Germinal center (tissue), 1 donor: ENCODE measurements around the gene GTF2H4.
A peak's percentile ranks its signal among the peaks of the same experiment; 100 is the strongest.
"Not testable (repeated sequence)": the region's sequence is repeated elsewhere in the genome, so short reads cannot be mapped to it uniquely, and the experiment has no call there.

ENCODE experiments used
- DNase-seq: peaks from one replicate; pipeline ENCODE4 v3.0.0; 2012; ENCODE audit warnings: mixed read lengths, low spot score

The GTF2H4 gene

GRCh38 chr6:30894935-30895334 is 13.1 kb upstream of the GTF2H4 start:
- no peak for DNase-seq

- no peak for DNase-seq
Observed at GRCh38 chr6:30895343-30895742, 12.7 kb upstream of the GTF2H4 start.

GRCh38 chr6:30896541-30896940 is 11.5 kb upstream of the GTF2H4 start:
- DNase-seq, result no peak

- DNase-seq, result no peak
Observed at GRCh38 chr6:30897882-30898281, 10.1 kb upstream of the GTF2H4 start.

- no peak for DNase-seq
Observed at GRCh38 chr6:30898750-30899360, 9.2 kb upstream of the GTF2H4 start.

- DNase-seq, result no peak
Observed at GRCh38 chr6:30900863-30901417, 7.1 kb upstream of the GTF2H4 start.

DNA sequence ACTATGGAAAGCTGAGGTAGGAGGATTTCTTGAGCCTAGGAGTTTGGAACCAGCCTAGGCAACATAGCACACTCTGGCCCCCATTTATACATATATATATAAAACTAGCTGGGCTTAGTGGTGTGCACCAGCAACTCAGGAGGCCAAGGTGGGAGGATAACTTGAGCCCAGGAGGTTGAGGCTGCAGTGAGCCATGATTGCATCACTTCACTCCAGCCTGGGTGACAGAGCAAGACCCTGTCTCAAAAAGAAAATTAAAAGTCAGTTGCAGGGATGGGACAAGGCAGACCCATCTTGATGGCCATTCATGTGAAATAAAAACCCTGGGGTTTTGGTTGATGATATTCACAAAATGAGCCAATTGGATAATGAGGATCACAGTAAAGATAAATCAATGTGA is 6.6 kb upstream of the GTF2H4 start:
- no peak for DNase-seq

GRCh38 chr6:30902196-30902595 is 5.8 kb upstream of the GTF2H4 start:
- DNase-seq, result not testable (repeated sequence)

- no peak for DNase-seq
Observed at GRCh38 chr6:30902709-30903108, 5.3 kb upstream of the GTF2H4 start.

GRCh38 chr6:30903236-30903635 is 4.8 kb upstream of the GTF2H4 start:
- no peak for DNase-seq

DNA sequence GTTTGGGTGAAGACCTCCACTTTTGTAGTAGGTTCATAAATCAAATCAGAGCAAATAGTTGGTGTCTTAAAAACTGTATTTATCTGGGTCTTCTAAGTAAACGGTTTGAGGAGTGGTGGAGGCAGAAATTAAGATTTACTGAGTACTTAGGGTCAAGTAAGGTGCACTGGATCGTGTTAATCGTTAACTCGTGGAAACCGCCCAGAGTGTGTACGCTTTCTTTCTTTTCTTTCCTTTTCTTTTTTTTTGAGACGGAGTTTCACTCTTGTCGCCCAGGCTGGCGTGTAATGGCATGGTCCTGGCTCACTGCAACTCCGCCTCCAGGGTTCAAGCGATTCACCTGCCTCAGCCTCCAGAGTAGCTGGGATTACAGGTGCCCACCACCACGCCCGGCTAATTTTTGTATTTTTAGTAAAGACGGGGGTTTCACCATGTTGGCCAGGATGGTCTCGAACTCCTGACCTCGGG is 683 bp upstream of the GTF2H4 start:
- not testable (repeated sequence) for DNase-seq

DNA sequence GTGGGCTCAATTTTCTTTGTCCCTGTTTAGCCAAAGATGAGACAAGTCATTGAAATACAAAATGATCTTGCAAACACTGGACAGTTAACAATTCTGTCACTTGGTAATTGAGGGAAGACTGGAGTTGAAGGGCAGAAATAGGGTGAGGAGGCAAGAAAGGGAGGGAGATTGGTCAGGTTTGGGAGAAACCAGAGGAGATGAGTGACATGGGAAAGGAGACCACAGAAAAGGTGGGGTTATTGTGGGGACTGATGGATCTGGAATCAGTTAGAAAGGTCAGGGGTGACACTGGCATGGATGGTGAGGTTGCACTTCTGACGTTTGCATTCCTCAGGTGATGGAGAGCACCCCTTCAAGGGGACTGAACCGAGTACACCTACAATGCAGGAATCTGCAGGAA is 693 bp downstream of the GTF2H4 start:
- DNase-seq, result no peak

DNA sequence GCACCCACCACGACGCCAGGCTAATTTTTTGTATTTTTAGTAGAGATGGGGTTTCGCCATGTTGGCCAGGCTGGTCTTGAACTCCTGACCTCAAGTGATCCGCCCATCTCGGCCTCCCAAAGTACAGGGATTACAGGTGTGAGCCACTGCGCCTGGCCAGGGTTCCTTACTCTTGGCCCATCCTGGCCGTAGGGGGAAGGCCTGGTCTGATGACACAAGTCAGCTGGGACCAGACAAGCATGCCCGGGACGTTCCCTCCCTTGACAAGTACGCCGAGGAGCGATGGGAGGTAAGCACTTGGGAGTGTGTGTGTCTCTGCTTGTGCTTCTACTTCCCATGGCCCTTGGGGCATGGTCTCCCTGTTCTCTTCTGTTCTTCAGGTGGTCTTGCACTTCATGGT is 2.5 kb downstream of the GTF2H4 start:
- DNase-seq, result not testable (repeated sequence)

GRCh38 chr6:30912746-30913520 is 4.9 kb downstream of the GTF2H4 start:
- no peak for DNase-seq

- no peak for DNase-seq
Observed at GRCh38 chr6:30913721-30914075, 5.7 kb downstream of the GTF2H4 start.

DNA sequence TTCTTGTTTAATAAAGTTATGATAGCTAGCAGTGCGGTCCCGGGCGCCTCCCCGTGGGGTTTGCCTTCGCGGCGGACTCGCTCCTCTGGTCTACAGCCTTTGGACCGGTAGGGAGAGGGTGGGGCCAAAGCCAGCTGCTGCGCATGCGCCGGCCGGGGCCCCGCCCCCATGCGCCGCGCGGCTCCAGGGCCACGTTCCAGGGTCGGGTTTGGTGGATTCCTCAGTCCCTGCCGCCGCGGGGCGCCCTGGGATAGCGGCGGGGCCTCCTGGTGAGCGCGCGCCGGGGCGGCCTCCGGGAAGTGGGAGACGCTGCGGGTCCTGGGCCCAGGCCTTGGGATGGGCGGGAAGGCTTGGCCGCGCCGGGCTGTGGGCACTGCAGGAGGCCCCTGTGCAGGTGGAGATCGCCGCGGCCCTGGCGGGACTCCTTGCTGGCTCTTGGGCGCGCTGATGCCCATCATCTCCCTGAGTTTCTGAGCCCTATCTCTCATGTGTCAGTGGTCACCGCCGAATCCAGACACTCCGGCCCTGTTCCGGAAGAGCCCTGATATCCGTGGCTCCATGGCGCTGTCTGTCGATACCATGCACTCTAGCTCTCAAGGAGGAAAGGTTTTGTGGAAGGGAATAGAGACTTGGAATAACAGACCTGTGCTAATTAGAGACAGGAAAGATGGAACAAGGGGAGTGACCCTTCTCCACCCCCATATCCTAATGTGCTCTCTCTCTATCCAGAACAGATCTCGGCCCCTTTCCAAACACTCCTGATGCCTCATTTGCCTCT is 6.3 kb downstream of the GTF2H4 start, which contains the start of gene VARS2:
Gene VARS2, plus strand, starts transcription at position 163 of the 778 bp plus-strand sequence. Its CDS starts 599 bp downstream, at position 762.
- peak; percentile 98 for DNase-seq

DNA sequence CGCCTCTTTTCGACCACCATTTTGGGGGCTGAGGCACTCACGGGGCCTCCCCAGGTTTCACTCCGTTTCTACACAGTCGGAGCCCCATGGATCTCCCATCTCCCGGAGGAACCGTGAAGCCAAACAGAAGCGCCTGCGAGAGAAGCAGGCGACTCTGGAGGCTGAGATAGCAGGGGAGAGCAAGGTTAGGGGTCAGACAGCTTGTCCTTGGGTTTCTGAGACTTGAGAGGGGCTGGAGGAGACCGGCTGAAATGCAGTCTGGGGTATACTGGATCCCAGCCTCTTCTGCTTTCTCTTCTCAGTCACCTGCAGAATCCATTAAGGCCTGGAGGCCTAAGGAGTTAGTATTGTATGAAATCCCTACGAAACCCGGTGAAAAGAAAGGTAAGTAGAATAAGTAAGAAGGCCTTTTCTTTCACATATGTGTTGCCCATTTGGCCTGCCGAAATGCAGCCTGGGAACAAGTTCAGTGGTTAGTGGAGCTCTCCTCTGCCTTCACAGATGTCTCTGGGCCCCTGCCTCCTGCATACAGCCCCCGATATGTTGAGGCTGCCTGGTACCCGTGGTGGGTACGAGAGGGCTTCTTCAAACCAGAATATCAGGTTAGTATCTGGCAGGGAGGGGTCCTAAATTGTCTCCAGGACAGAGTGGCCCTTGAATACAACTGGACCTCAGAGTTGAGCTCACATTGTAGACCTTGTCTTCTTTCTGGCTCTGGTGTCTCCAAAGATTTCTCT is 7.0 kb downstream of the GTF2H4 start:
- DNase-seq, result no peak

GRCh38 chr6:30915591-30915946 is 7.6 kb downstream of the GTF2H4 start:
- peak; percentile 56 for DNase-seq

GRCh38 chr6:30917041-30917440 is 9.0 kb downstream of the GTF2H4 start:
- no peak for DNase-seq

DNA sequence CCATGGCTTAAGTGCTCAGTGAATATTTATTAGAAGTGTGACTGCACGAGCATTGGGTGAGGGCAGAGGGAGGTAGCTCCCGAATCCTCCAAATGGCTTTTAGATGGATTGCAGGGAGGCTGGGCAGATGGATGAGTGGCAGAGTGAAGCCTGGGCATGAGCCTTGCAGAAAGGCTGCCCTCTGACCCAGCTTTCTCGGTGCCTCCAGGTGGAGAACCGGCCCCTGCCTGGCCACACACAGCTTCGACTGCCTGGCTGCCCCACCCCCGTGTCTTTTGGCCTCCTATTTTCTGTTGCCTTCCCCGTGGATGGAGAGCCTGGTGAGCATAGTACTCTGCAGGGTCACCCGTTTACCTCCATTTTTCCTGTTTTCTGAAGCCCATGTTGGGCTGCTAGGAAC is 9.5 kb downstream of the GTF2H4 start:
- no peak for DNase-seq

DNA sequence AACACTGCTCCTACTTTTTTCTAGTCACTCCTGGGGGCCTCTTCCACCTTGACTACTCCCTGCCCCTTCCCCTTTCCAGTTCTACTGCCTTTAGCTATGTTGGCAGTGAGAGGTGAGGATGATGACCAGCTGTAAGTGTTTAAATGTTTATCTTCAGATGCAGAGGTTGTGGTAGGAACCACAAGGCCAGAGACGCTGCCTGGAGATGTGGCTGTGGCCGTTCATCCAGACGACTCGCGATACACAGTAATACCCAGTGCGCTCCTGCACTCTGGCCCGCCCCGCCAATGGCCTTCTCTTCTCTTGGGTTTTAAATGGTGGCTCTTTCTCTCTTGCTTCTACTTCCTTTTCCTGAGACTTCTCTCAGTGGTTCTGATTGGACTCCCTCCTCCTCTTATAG is 10.7 kb downstream of the GTF2H4 start:
- no peak for DNase-seq

DNA sequence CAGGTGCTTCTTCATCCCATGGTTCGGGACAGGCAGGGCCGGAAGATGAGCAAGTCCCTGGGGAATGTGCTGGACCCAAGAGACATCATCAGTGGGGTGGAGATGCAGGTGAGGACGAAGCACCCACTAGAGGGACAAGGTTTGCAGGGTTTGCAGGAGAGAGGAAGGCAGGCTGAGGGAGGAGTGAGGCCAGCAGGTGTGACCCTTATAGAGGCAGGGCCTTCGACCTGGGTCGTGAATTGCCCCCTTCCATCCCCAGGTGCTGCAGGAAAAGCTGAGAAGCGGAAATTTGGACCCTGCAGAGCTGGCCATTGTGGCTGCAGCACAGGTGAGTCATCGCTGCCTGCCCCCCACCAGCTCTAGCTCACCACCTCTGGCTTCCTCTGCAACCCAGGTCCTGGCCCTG is 14.4 kb downstream of the GTF2H4 start:
- no peak for DNase-seq
